Activated T-cell treated with anti-CD3 and anti-CD28 coated beads for 4 hours (primary cell): ENCODE data around the gene PCDHGC5.

Source experiments
- DNase-seq: peaks from one replicate; pipeline ENCODE4 v3.0.0-alpha.2; 2020

Gene PCDHGC5

GRCh38 chr5:141491323-141492167 is 2.7 kb downstream of the PCDHGC5 start:
- DNase-seq, result no peak

- DNase-seq, result no peak
Observed at GRCh38 chr5:141492168-141492885, 3.4 kb downstream of the PCDHGC5 start.

- DNase-seq, result no peak
Observed at GRCh38 chr5:141493500-141494422, 4.9 kb downstream of the PCDHGC5 start.

- no peak for DNase-seq
Observed at GRCh38 chr5:141494761-141495452, 6.0 kb downstream of the PCDHGC5 start.

GRCh38 chr5:141495453-141495811 is 6.6 kb downstream of the PCDHGC5 start:
- DNase-seq, result no peak

GRCh38 chr5:141496038-141496437 is 7.2 kb downstream of the PCDHGC5 start:
- no peak for DNase-seq

GRCh38 chr5:141501761-141502160 is 12.9 kb downstream of the PCDHGC5 start:
- DNase-seq, result no peak

- DNase-seq, result no peak
Observed at GRCh38 chr5:141503681-141504080, 14.8 kb downstream of the PCDHGC5 start.

GRCh38 chr5:141504216-141504615 is 15.3 kb downstream of the PCDHGC5 start:
- no peak for DNase-seq

GRCh38 chr5:141506381-141507155 is 17.7 kb downstream of the PCDHGC5 start:
- DNase-seq, result no peak

GRCh38 chr5:141507387-141508091 is 18.7 kb downstream of the PCDHGC5 start:
- DNase-seq, result no peak

GRCh38 chr5:141508440-141508797 is 19.5 kb downstream of the PCDHGC5 start:
- no peak for DNase-seq

- no peak for DNase-seq
Observed at GRCh38 chr5:141508798-141509611, 20.1 kb downstream of the PCDHGC5 start.

- no peak for DNase-seq
Observed at GRCh38 chr5:141510160-141510559, 21.3 kb downstream of the PCDHGC5 start.

GRCh38 chr5:141510850-141511601 is 22.1 kb downstream of the PCDHGC5 start:
- no peak for DNase-seq

- no peak for DNase-seq
Observed at GRCh38 chr5:141511771-141512325, 23.0 kb downstream of the PCDHGC5 start.

- DNase-seq, result peak; percentile 81
Observed at GRCh38 chr5:141512390-141512910, 23.6 kb downstream of the PCDHGC5 start.

GRCh38 chr5:141512911-141513626 is 24.2 kb downstream of the PCDHGC5 start:
- no peak for DNase-seq
